GM12875 (cell line): ENCODE results near the gene MTG2.

ENCODE experiments used
- H3K4me3 ChIP-seq: one replicate; pipeline ENCODE4 v1.5.1; 2011; ENCODE audit warnings: low read depth, low read length, control low read depth
- TF ChIP-seq, protein P1 (sequence below): IDR thresholded peaks from 2 replicates; pipeline ENCODE4 v1.5.1; 2011; ENCODE audit warnings: low read depth, mild to moderate bottlenecking, control low read depth, inconsistent platforms, low read length, moderate library complexity, borderline replicate concordance; ENCODE audit not compliant: insufficient read depth

Gene MTG2

DNA sequence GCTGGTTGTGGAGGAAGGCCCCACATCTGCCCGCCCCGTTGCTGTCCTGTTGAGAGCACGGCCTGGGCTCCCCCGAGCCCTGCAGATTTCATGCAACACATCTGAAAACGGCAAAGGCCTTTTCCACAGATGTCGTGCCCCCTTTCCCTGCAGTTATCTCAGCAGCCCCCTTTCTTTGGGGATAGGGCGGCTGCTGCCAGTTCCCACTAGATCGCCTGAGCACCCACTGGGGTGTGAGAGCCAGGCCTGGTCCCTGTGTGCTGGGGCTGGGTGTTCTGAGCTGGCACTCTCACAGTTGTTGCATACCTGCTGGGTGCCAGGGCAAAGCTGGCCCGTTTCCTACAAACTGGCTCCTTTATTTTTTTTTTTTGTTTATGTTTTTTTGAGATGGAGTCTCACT lies 12.3 kb upstream of the MTG2 start:
- no peak overlapping the region for H3K4me3 ChIP-seq
- TF ChIP-seq, protein P1, sequence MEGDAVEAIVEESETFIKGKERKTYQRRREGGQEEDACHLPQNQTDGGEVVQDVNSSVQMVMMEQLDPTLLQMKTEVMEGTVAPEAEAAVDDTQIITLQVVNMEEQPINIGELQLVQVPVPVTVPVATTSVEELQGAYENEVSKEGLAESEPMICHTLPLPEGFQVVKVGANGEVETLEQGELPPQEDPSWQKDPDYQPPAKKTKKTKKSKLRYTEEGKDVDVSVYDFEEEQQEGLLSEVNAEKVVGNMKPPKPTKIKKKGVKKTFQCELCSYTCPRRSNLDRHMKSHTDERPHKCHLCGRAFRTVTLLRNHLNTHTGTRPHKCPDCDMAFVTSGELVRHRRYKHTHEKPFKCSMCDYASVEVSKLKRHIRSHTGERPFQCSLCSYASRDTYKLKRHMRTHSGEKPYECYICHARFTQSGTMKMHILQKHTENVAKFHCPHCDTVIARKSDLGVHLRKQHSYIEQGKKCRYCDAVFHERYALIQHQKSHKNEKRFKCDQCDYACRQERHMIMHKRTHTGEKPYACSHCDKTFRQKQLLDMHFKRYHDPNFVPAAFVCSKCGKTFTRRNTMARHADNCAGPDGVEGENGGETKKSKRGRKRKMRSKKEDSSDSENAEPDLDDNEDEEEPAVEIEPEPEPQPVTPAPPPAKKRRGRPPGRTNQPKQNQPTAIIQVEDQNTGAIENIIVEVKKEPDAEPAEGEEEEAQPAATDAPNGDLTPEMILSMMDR, result no peak

GRCh38 chr20:62171245-62171644 lies 11.6 kb upstream of the MTG2 start:
- TF ChIP-seq, protein P1, result no peak
- no peak overlapping the region for H3K4me3 ChIP-seq

DNA sequence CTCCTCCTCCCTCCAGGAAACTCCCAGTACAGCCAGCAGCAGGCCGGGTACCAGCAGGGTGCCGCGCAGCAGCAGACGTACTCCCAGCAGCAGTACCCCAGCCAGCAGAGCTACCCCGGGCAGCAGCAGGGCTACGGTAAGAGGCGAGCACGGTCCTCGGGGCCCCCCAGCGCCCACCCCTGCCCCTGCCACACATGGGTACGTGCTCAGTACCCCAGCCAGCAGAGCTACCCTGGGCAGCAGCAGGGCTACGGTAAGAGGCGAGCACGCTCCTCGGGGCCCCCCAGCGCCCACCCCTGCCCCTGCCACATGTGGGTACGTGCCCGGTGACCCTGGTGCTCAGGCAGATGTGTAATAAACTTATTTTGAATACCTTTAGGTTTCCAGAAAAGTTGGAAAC lies 10.2 kb upstream of the MTG2 start:
- H3K4me3 ChIP-seq, result no peak overlapping the region
- TF ChIP-seq, protein P1, result no peak

DNA sequence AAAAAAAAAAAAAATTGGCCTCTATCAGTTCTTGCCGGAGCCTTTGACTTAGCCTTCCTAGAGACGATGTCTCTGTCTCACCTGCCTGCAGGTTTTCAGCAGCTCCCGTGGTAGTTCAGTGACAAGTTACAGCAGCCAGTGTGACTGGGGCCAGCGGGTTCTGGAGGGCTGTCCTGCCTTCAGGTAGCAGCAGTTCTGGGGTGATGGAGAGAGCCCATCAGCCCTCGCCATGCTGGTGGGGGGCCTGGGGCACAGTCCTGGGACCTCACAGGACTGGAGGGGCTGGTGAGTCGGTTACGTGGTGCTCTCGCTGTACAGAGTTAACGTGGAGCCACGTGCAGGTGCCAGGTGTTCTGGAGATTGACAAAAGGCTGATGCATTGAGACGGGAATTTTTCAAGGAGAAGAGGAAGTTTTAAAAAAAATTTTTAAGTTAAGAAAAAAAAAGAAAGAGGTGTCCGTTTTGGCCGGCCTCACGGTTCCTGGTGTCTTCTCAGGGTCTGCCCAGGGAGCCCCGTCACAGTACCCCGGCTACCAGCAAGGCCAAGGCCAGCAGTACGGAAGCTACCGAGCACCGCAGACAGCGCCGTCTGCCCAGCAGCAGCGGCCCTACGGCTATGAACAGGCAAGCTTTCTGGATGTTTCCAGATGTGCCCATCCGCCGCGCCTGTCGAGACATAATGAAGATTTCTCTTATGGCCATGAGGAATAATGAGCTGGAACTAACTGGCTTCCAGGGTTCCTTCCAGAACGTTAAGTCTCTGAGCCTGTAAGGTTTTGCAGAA lies 8.6 kb upstream of the MTG2 start:
- H3K4me3 ChIP-seq, result no peak overlapping the region
- TF ChIP-seq, protein P1, result no peak

GRCh38 chr20:62174870-62175624 lies 7.8 kb upstream of the MTG2 start:
- H3K4me3 ChIP-seq, result no peak overlapping the region
- TF ChIP-seq, protein P1, result no peak

GRCh38 chr20:62175711-62176110 lies 7.1 kb upstream of the MTG2 start:
- H3K4me3 ChIP-seq, result no peak overlapping the region

More at GRCh38 chr20:62175711-62176110, 7.1 kb upstream of the MTG2 start:
- TF ChIP-seq, protein P1, result no peak
